ENCODE data around the gene LURAP1L. TPM values are rescaled to one million over a fixed set of nuclear protein-coding genes. Genes with fewer than 3 reads are reported as not detected.

LURAP1L gene
- polyA plus RNA-seq, 2 of the 4 experiments (the other 2 are of a cell fraction), result 24.4 to 61.4 TPM

DNA sequence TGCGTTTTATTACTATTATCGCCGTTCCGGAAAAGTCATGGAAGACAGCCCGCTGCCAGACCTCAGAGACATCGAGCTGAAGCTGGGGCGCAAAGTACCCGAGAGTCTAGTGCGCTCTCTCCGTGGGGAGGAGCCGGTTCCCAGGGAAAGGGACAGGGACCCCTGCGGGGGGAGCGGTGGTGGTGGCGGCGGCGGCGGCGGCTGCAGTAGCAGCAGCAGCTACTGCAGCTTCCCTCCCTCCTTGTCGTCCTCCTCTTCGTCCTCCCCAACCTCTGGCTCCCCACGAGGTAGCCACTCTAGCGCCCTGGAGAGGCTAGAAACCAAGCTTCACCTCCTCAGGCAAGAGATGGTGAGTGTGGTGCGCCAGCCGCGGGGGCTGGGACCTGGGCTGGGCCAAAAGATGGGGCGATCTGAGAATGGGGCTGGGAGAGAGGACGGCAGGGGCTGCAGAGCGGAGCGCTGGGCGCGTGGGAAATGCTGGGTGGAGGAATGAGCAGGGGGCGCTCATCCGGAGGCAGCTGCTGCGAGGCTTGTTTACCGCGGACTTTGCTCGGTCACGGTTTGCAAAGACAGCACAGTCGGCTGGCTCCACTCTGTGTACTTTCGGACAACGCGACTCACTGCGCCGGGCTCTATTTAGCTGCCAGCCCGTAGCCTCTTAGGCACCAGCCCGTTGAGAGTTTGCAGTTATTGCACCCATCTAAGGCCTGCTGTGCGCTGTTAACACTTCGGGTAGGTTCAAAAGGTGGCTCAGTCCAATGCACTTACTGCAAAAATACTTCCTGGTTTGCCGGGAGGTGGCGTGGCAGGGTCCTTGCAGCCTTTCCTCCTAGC, 1.1 kb downstream of the LURAP1L start (continued):
- TF ChIP-seq, protein P1, sequence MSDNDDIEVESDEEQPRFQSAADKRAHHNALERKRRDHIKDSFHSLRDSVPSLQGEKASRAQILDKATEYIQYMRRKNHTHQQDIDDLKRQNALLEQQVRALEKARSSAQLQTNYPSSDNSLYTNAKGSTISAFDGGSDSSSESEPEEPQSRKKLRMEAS (IDR thresholded peaks at IDR 0.05), result peak; percentile 79
- TF ChIP-seq CHD4 (IDR thresholded peaks at IDR 0.05; ENCODE audit: borderline replicate concordance), result no peak
- no peak for TF ChIP-seq NFE2L2 (conservative IDR thresholded peaks at IDR 0.05; ENCODE audit: low read length)
- peak; percentile 6 for TF ChIP-seq MAFK (IDR thresholded peaks at IDR 0.05; ENCODE audit: partially characterized antibody)
- TF ChIP-seq CBX8 (IDR thresholded peaks at IDR 0.05), result no peak
- no peak for TF ChIP-seq PHF8 (IDR thresholded peaks at IDR 0.05; ENCODE audit: borderline replicate concordance, low read depth)
- TF ChIP-seq RARB (CRISPR knock-in tag; IDR thresholded peaks at IDR 0.05), result peak; percentile 40; the same call in 1 of the 2 replicates
- no peak for TF ChIP-seq FOXS1 (CRISPR knock-in tag; IDR thresholded peaks at IDR 0.05)
- TF ChIP-seq POLR2A (IDR thresholded peaks at IDR 0.05; ENCODE audit: low read length), result peak; percentile 28; the same call in 1 of the 2 replicates
- peak; percentile 51; the same call in 1 of the 2 replicates for TF ChIP-seq KDM5A (IDR thresholded peaks at IDR 0.05)
- no peak for TF ChIP-seq TP53 (CRISPR knock-in tag; IDR thresholded peaks at IDR 0.05)

DNA sequence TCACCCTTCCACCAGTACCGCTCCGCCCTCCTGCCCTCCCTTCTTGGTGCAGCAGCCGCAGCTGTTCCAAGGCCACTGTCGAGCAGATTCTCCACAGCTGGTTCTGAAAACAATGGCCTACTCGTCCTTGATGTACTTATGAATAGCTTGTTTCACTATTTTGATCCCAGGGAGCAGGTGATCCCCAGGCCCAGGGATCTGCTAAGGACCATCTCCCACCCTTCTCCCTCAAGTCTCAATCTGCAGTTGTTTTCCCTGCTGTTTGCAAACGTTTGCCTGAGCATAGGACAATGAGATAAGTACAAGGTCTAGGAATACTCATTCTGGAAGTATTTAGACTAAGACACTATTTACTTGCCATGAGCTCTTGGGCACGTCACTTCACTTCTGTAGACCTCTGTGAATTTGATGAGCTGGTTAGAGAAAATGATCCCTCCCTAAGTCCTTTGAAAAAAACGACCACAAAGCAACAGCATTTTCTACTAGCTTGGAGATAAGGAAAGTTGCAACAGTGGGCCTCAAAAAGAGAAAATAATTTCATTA, 1.8 kb downstream of the LURAP1L start:
- Histone ChIP-seq H3K27ac (peak overlapping the region; percentile 96 to 97), H3K4me3 (peak overlapping the region; percentile 67), H3K9me3 (no peaks in the 10 kb centered on the region), H3K4me1 (peaks cover 40% of the 10 kb centered on the region), H3K4me2 (peak overlapping the region; percentile 76)
- FAIRE-seq (peak; percentile 84), ATAC-seq (peak in 1 of 2 experiments; percentile 52; a peak in 5 of 6 replicates), DNase-seq (ENCODE audit: low read depth in 1 of 2, low spot score in 1 of 2) (no peak)
- TF ChIP-seq NPAS2 (CRISPR knock-in tag; IDR thresholded peaks at IDR 0.05; ENCODE audit: borderline replicate concordance) (no peak), GATA3 (IDR thresholded peaks at IDR 0.05; ENCODE audit: borderline replicate concordance) (peak; percentile 34; the same call in 1 of the 2 replicates), POLR2A (IDR thresholded peaks at IDR 0.05; ENCODE audit: low read length) (peak; percentile 34)
- POLR2A ChIA-PET, result interaction anchor here (0.6 to 3.8 kb wide), 15 partner anchors 8 to 211 kb away, joined by 3 to 48 read pairs (median 4); no protein-coding TSS in a partner anchor
- WGBS (ENCODE audit: missing lambda C conversion rate), result 1% methylated on average over 8 of the region's 8 CpGs
- CTCF ChIA-PET, result interaction anchor here (0.6 to 6.7 kb wide), 44 partner anchors 10 to 553 kb away, joined by 3 to 98 read pairs (median 4); no protein-coding TSS in a partner anchor

DNA sequence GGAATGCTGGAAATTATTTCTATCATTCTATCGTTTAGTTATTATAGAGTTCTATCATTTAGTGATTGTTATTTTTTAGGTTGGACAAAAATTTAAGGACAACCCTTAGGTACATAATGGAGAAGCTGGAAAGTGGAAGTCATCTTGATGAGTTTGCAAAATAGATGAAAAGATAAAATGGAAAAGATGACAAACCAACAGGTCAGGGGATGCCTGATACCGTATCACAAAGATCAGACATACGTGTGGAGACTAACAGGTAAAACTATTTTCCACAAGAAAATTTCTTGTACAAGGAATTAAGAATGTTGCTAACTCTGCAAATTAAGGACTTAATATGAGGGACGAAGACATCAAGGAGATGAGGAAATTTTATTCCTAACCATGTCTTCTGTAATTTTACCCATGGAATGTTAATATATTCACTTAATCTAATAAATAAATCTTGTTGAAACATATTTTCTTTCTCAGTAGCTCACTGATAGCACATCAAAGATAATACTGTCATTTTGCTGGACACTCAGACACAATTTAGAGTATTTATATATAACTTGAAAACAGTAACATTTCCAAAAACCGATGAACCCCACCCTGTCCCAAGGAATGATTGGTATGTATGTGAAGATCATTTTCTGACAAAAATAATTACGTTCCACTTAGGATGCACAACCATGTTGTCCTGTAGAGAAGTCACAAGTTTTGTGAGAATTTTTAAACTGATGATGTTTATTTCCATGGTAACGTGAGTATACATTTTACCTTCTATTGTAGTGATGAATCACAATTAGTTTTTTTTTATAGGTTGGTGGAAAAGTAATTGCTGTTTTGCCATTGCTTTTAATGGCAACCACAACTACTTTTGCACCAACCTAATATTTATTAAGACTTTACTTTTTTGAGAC, 2.6 kb downstream of the LURAP1L start:
- CTCF ChIA-PET, result interaction anchor here (0.6 to 6.7 kb wide), 22 partner anchors 9 to 553 kb away, joined by 3 to 98 read pairs (median 8); no protein-coding TSS in a partner anchor
- FAIRE-seq (peak; percentile 67), ATAC-seq (no peak), DNase-seq (ENCODE audit: low read depth in 1 of 2, low spot score in 1 of 2) (no peak)
- Histone ChIP-seq H3K4me3 (peak overlapping the region; percentile 67), H3K9me3 (peaks cover 7% of the 10 kb centered on the region), H3K4me2 (peak overlapping the region; percentile 76), H3K4me1 (peaks cover 33% of the 10 kb centered on the region), H3K27ac (peak overlapping the region; percentile 96 to 97)
- WGBS (ENCODE audit: missing lambda C conversion rate), result 29% methylated on average over 7 of the region's 7 CpGs
- POLR2A ChIA-PET, result interaction anchor here (0.9 to 3.8 kb wide), 11 partner anchors 7 to 107 kb away, joined by 3 to 48 read pairs (median 5); no protein-coding TSS in a partner anchor
- TF ChIP-seq TFCP2L1 (CRISPR knock-in tag; IDR thresholded peaks at IDR 0.05), result no peak
- TF ChIP-seq SMC3 (IDR thresholded peaks at IDR 0.05), result no peak
- no peak for TF ChIP-seq FOXS1 (CRISPR knock-in tag; IDR thresholded peaks at IDR 0.05)
- TF ChIP-seq HOXA7 (CRISPR knock-in tag; IDR thresholded peaks at IDR 0.05), result 0 out of 2 replicates have a peak, but pooled peaks have one; percentile 38
- TF ChIP-seq EP300 (IDR thresholded peaks at IDR 0.05), result no peak
- TF ChIP-seq ESRRA (IDR thresholded peaks at IDR 0.05; ENCODE audit: borderline replicate concordance, low read length), result no peak
- TF ChIP-seq, protein P2, sequence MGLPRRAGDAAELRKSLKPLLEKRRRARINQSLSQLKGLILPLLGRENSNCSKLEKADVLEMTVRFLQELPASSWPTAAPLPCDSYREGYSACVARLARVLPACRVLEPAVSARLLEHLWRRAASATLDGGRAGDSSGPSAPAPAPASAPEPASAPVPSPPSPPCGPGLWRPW (IDR thresholded peaks at IDR 0.05), result no peak
- TF ChIP-seq ZSCAN20 (CRISPR knock-in tag; IDR thresholded peaks at IDR 0.05), result no peak
- TF ChIP-seq FOSL2 (IDR thresholded peaks at IDR 0.05), result no peak
- peak; percentile 43; the same call in 1 of the 2 replicates for TF ChIP-seq FOSL2 (CRISPR knock-in tag; IDR thresholded peaks at IDR 0.05)
- no peak for TF ChIP-seq BHLHE40 (IDR thresholded peaks at IDR 0.05; ENCODE audit: low read depth, low read length)
- TF ChIP-seq TP53 (CRISPR knock-in tag; IDR thresholded peaks at IDR 0.05), result no peak
- no peak for TF ChIP-seq POLR2A (IDR thresholded peaks at IDR 0.05; ENCODE audit: low read length)
- peak; percentile 90 for TF ChIP-seq MAFK (IDR thresholded peaks at IDR 0.05; ENCODE audit: partially characterized antibody)
